Measurements from ENCODE around the gene ZNF827.

DNA sequence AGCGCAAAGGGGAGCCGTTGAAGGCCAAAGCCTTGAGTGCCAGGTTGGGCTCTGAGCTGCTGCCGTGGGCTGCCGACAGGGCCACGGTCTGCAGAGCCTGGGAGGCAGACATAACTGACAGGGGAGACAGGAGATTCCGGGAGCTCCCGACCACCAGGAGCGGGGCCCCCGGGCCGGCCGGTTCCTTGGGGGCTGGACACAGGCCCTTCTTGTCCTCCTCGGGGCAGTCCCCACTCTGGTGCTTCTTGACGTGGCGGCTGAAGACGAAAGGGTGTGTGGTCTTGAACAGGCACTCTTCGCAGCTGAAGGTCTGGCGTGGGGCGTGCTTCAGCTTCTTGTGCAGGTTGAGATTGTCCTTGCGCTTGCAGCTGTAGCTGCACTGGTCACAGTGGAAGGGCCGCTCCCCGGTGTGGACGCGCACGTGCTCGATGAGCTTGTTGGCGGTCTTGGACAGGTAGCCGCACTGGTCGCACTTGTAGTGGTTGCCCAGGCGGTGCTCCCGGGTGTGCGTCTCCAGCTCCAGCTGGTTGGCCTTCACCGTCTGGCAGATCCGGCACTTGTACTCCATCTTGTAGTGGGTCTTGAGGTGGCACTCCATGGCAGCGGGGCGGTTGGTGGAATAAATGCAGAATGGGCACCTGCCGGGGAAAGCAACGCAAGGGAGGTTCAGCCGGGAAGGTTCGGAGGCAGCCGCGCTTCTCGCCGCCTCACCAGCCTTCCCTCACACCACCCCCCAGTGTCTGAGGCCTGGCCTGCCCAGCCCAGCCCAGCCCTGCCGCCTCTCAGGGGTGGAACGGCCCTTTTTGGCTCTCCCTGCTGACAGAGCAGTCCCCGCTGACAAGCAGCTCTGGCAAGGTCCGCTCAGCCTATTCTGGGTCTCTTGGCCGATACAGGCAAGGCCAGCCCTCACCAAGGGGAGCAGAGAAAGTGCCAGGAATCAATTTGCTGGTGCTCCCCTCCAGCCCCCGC, 177.4 kb downstream of the ZNF827 start:
- no peak for TF ChIP-seq POLR2A (IDR thresholded peaks at IDR 0.05)
- TF ChIP-seq, protein P1, sequence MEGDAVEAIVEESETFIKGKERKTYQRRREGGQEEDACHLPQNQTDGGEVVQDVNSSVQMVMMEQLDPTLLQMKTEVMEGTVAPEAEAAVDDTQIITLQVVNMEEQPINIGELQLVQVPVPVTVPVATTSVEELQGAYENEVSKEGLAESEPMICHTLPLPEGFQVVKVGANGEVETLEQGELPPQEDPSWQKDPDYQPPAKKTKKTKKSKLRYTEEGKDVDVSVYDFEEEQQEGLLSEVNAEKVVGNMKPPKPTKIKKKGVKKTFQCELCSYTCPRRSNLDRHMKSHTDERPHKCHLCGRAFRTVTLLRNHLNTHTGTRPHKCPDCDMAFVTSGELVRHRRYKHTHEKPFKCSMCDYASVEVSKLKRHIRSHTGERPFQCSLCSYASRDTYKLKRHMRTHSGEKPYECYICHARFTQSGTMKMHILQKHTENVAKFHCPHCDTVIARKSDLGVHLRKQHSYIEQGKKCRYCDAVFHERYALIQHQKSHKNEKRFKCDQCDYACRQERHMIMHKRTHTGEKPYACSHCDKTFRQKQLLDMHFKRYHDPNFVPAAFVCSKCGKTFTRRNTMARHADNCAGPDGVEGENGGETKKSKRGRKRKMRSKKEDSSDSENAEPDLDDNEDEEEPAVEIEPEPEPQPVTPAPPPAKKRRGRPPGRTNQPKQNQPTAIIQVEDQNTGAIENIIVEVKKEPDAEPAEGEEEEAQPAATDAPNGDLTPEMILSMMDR (IDR thresholded peaks at IDR 0.05): no peak
